ENCODE measurements around the gene SH2D6. TPM values are rescaled to one million over a fixed set of nuclear protein-coding genes. Genes with fewer than 3 reads are reported as not detected.

The SH2D6 gene
- total RNA-seq, 1 donor from 2014 or later = not detected

Other genes starting within 250 kb of the SH2D6 start
- 66.9 TPM for gene TGOLN2, start 90.7 kb upstream of the SH2D6 start, total RNA-seq
- gene RETSAT, start 64.2 kb upstream of the SH2D6 start, total RNA-seq = 31.2 TPM
- gene ELMOD3, start 63.9 kb upstream of the SH2D6 start, total RNA-seq = 10.4 TPM
- gene CAPG, start 8.3 kb upstream of the SH2D6 start, total RNA-seq = 6.1 TPM
- gene MAT2A, start 120.5 kb downstream of the SH2D6 start, total RNA-seq = 130 TPM
- 28.1 TPM for gene GGCX, start 142.8 kb downstream of the SH2D6 start, total RNA-seq
- gene VAMP8, start 158.9 kb downstream of the SH2D6 start, total RNA-seq = 17.1 TPM
- 54.8 TPM for gene VAMP5, start 165.7 kb downstream of the SH2D6 start, total RNA-seq
- 89.9 TPM for gene RNF181, start 177.0 kb downstream of the SH2D6 start, total RNA-seq
- 14.9 TPM for gene TMEM150A, start 184.0 kb downstream of the SH2D6 start, total RNA-seq
- gene C2orf68, start 193.4 kb downstream of the SH2D6 start, total RNA-seq = 29.2 TPM
- 30.0 TPM for gene USP39, start 197.5 kb downstream of the SH2D6 start, total RNA-seq
- 0.50 TPM for gene SFTPB, start 249.5 kb downstream of the SH2D6 start, total RNA-seq

All from left ventricle myocardium superior (tissue), 1 donor.